ENCODE results near the gene LPAR4.
"Not testable (repeated sequence)": the region's sequence is repeated elsewhere in the genome, so short reads cannot be mapped to it uniquely, and the experiment has no call there.

The LPAR4 gene

DNA sequence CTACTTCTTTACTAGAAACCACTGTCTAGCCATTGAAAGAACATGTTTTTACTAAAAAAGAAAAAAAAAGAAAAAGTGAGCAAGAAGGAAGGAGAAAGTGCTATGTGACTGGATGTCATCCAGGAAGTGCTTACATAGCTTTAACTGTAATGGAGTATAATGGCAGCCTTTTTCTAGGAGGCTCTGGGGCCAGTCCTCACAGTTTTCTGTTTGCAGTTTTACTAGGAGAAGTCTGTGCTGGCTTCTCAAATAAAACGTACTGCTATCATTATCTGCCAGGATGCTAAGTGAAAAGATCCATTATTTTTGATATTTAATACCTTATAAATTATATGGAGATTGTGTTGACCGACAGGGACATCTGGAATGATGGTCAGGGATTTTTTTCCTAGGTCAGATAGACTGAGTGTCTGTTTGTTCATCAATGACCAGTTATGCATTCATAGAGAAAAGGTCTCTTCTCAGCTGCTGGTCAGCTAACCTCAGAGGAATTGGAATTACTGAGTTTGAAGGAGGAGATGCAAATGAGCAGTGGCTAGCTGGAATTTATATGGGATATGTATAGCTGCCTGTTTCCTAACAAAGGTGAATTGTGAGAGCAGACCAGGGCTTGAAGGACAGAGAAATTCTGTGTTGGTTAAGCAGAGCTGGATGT, 21.7 kb downstream of the LPAR4 start:
- DNase-seq (ENCODE audit: low spot score in 2 of 2), result no peak
- Mint-ChIP-seq H3K9me3 (no peaks in the 10 kb centered on the region), H3K36me3 (ENCODE audit: insufficient read depth) (peaks cover 2% of the 10 kb centered on the region)

DNA sequence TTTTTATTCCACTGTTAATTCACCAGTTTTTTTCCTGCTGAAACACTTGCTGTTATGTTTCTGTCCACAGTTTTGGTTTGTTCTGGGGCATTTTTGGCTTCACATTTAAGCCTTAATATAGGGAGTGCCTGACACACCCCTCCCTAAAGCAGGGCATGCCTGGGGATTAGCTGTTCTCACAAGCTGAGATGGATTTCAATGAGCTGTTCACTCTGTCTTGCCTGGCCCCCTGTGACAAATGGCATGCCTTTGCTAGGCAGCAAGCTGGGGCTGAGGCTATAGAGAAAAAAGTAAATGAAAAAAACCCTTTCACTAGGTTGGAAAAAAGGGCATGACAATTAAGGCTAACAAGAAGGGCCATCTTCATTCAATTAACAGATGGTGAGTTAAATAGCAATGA, 22.4 kb downstream of the LPAR4 start:
- Mint-ChIP-seq H3K9me3 (no peaks in the 10 kb centered on the region), H3K36me3 (ENCODE audit: insufficient read depth) (peaks cover 2% of the 10 kb centered on the region), H3K27me3 (no peaks in the 10 kb centered on the region), H3K4me3 (no peak overlapping the region), H3K27ac (ENCODE audit: low read depth) (no peak overlapping the region), H3K4me1 (no peaks in the 10 kb centered on the region)
- DNase-seq (ENCODE audit: low spot score in 2 of 2), result no peak
- ATAC-seq (replicated peaks; ENCODE audit: extremely low read depth, poor library complexity, severe bottlenecking), result no peak

More for the DNA sequence above, 21.7 kb downstream of the LPAR4 start:
- Mint-ChIP-seq H3K27ac (ENCODE audit: low read depth) (no peak overlapping the region), H3K27me3 (no peaks in the 10 kb centered on the region), H3K4me1 (no peaks in the 10 kb centered on the region), H3K4me3 (no peak overlapping the region)
- ATAC-seq (replicated peaks; ENCODE audit: extremely low read depth, poor library complexity, severe bottlenecking), result no peak

DNA sequence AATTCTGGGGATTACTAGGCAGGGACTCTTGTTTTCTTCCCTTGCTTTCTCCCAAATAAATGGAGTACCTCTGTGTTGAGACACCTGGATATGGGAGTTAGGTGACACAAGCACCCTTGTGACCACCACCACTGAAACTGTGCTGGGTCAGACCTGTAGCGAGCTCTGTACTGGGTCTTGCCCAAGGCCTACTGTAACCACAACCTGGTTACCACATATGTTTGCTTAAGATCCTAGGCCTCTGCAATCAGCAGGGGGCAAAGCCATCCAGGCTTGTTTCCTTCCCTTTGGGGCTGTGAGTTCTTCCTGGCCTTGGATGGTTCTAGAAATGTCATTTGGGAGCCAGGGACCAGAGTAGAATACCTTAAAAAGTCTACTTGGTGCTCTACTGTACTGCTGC, 49.4 kb downstream of the LPAR4 start:
- ATAC-seq (replicated peaks; ENCODE audit: extremely low read depth, poor library complexity, severe bottlenecking), result no peak
- Mint-ChIP-seq H3K4me3 (no peak overlapping the region), H3K36me3 (ENCODE audit: insufficient read depth) (no peaks in the 10 kb centered on the region), H3K4me1 (no peaks in the 10 kb centered on the region), H3K27me3 (no peaks in the 10 kb centered on the region), H3K9me3 (peaks cover 5% of the 10 kb centered on the region), H3K27ac (ENCODE audit: low read depth) (no peak overlapping the region)
- no peak for DNase-seq (ENCODE audit: low spot score in 2 of 2)

DNA sequence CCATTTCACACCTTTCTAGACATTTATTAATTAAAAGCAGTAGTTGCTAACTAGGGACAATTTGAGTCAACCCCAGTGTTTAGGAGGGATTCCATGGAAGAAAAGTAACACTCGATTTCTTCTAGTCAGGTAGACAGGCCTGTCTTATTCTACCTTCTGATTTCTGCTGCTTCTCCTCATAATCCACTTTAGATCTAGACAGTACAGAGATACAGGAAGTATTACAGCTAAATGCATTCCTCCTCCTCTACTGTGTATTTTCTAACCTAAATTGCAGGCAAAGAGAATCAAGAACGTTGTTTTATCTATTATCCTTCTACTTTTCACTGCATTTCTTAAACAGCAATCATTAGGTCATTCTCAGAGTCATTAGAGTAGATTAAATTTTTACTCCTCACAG, 52.6 kb downstream of the LPAR4 start:
- Mint-ChIP-seq H3K27ac (ENCODE audit: low read depth) (no peak overlapping the region), H3K4me1 (no peaks in the 10 kb centered on the region), H3K36me3 (ENCODE audit: insufficient read depth) (no peaks in the 10 kb centered on the region)

DNA sequence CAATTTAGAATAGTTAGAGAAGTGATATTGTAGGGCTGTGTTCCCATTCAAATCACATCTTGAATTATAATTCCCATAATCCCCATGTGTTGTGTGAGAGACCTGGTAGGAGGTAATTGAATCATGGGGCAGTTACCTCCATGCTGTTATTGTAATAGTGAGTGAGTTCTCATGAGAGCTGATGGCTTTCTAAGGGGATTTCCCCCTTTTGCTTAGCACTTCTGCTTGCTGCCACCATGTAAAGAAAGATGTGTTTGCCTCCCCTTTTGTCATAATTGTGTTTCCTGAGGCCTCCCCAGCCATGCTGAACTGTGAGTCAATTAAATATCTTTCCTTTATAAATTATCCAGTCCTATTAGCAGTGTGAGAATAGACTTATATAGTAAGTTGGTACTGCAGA, 53.2 kb downstream of the LPAR4 start:
- Mint-ChIP-seq H3K4me1 (no peaks in the 10 kb centered on the region), H3K9me3 (peaks cover 5% of the 10 kb centered on the region), H3K4me3 (no peak overlapping the region), H3K27me3 (no peaks in the 10 kb centered on the region), H3K36me3 (ENCODE audit: insufficient read depth) (no peaks in the 10 kb centered on the region), H3K27ac (ENCODE audit: low read depth) (no peak overlapping the region)
- ATAC-seq (replicated peaks; ENCODE audit: extremely low read depth, poor library complexity, severe bottlenecking) (no peak), DNase-seq (ENCODE audit: low spot score in 2 of 2) (no peak)

More for the DNA sequence above, 52.6 kb downstream of the LPAR4 start:
- H3K4me3 Mint-ChIP-seq, result no peak overlapping the region
- DNase-seq (ENCODE audit: low spot score in 2 of 2) (no peak), ATAC-seq (replicated peaks; ENCODE audit: extremely low read depth, poor library complexity, severe bottlenecking) (no peak)
- no peaks in the 10 kb centered on the region for H3K27me3 Mint-ChIP-seq
- H3K9me3 Mint-ChIP-seq, result peaks cover 5% of the 10 kb centered on the region

DNA sequence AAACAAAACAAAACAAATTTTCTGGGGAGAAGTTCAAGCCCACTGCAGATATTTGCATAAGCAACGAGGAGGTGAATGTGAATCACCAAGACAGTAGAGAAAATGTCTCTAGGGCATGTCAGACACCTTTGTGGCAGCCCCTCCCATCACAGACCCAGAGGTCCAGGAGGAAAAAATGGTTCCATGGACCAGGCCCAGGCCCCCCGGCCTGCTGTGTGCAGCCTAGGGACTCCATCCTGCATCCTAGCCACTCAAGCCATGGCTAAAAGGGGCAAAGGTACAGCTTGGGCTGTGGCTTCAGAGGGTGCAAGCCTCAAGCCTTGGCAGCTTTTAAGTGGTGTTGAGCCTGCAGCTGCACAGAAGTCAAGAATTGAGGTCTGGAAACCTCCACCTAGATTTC, 54.0 kb downstream of the LPAR4 start:
- no peak for DNase-seq (ENCODE audit: low spot score in 2 of 2)
- Mint-ChIP-seq H3K4me3 (no peak overlapping the region), H3K36me3 (ENCODE audit: insufficient read depth) (no peaks in the 10 kb centered on the region), H3K4me1 (no peaks in the 10 kb centered on the region), H3K27me3 (no peaks in the 10 kb centered on the region), H3K27ac (ENCODE audit: low read depth) (no peak overlapping the region), H3K9me3 (peaks cover 5% of the 10 kb centered on the region)
- ATAC-seq (replicated peaks; ENCODE audit: extremely low read depth, poor library complexity, severe bottlenecking), result no peak

DNA sequence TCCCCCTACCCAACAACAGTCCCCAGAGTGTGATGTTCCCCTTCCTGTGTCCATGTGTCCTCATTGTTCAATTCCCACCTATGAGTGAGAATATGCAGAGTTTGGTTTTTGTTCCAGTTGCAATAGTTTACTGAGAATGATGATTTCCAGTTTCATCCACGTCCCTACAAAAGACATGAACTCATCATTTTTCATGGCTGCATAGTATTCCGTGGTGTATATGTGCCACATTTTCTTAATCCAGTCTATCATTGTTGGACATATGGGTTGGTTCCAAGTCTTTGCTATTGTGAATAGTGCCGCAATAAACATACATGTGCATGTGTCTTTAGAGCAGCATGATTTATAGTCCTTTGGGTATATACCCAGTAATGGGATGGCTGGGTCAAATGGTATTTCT, 55.0 kb downstream of the LPAR4 start:
- H3K36me3 Mint-ChIP-seq (ENCODE audit: insufficient read depth); H3K4me3 Mint-ChIP-seq; H3K27ac Mint-ChIP-seq (ENCODE audit: low read depth); H3K27me3 Mint-ChIP-seq; ATAC-seq (replicated peaks; ENCODE audit: extremely low read depth, poor library complexity, severe bottlenecking); H3K9me3 Mint-ChIP-seq; H3K4me1 Mint-ChIP-seq; DNase-seq (ENCODE audit: low spot score in 2 of 2): not testable (repeated sequence)

Data from central memory CD8-positive, alpha-beta T cell (primary cell).